Activated naive CD4-positive, alpha-beta T cell treated with Interleukin-2 at 50 U/mL for 16 hours (primary cell): ENCODE results near the gene VPS37B.

ENCODE experiments used
- DNase-seq: peaks from one replicate; pipeline ENCODE4 v3.0.0-alpha.2; 2020

The VPS37B gene

GRCh38 chr12:122864894-122865253 is 31.1 kb downstream of the VPS37B start:
- no peak for DNase-seq

GRCh38 chr12:122862872-122863701 is 32.8 kb downstream of the VPS37B start:
- no peak for DNase-seq

GRCh38 chr12:122862110-122862634 is 33.8 kb downstream of the VPS37B start:
- no peak for DNase-seq

GRCh38 chr12:122861587-122861970 is 34.3 kb downstream of the VPS37B start:
- no peak for DNase-seq

GRCh38 chr12:122860854-122861586 is 34.9 kb downstream of the VPS37B start:
- DNase-seq: no peak

GRCh38 chr12:122860040-122860853 is 35.7 kb downstream of the VPS37B start:
- DNase-seq: peak; percentile 84

- DNase-seq: no peak
Observed at GRCh38 chr12:122859303-122860039, 36.5 kb downstream of the VPS37B start.

- no peak for DNase-seq
Observed at GRCh38 chr12:122858591-122859302, 37.2 kb downstream of the VPS37B start.

GRCh38 chr12:122858171-122858570 is 37.8 kb downstream of the VPS37B start:
- no peak for DNase-seq

- DNase-seq: no peak
Observed at GRCh38 chr12:122856999-122857671, 38.8 kb downstream of the VPS37B start.

- no peak for DNase-seq
Observed at GRCh38 chr12:122855928-122856831, 39.7 kb downstream of the VPS37B start.

- no peak for DNase-seq
Observed at GRCh38 chr12:122855071-122855829, 40.7 kb downstream of the VPS37B start.

GRCh38 chr12:122854554-122854953 is 41.4 kb downstream of the VPS37B start:
- no peak for DNase-seq

- no peak for DNase-seq
Observed at GRCh38 chr12:122853582-122854245, 42.2 kb downstream of the VPS37B start.

GRCh38 chr12:122852336-122853275 is 43.3 kb downstream of the VPS37B start:
- no peak for DNase-seq

GRCh38 chr12:122851820-122852219 is 44.1 kb downstream of the VPS37B start:
- DNase-seq: no peak

- no peak for DNase-seq
Observed at GRCh38 chr12:122850695-122851350, 45.1 kb downstream of the VPS37B start.
